NCI-H2171 treated with DMSO at 0.1 percent for 48 hours (cell line): Measurements from ENCODE around the gene SOCS3.
A peak's percentile ranks its signal among the peaks of the same experiment; 100 is the strongest.

Source experiments
- DNase-seq: peaks from one replicate; lab custom pipeline; 2025; lab: John Stamatoyannopoulos, UW

The SOCS3 gene

GRCh38 chr17:78390241-78391050 is 30.6 kb upstream of the SOCS3 start:
- DNase-seq, result peak; percentile 93

- DNase-seq, result no peak
Measured at GRCh38 chr17:78387977-78388941, 28.4 kb upstream of the SOCS3 start.

GRCh38 chr17:78384479-78385175 is 24.8 kb upstream of the SOCS3 start:
- DNase-seq, result no peak

GRCh38 chr17:78383725-78384471 is 24.0 kb upstream of the SOCS3 start:
- DNase-seq, result no peak

GRCh38 chr17:78381601-78382232 is 21.8 kb upstream of the SOCS3 start:
- no peak for DNase-seq

GRCh38 chr17:78380370-78380769 is 20.5 kb upstream of the SOCS3 start:
- no peak for DNase-seq

GRCh38 chr17:78379131-78379491 is 19.2 kb upstream of the SOCS3 start:
- no peak for DNase-seq

GRCh38 chr17:78378225-78379130 is 18.6 kb upstream of the SOCS3 start, which contains the start of gene PGS1:
PGS1 (plus strand) TSS chr17:78378649; CDS start chr17:78378666, 17 bp downstream.
- DNase-seq, result peak; percentile 67

- DNase-seq, result no peak
Measured at GRCh38 chr17:78377858-78378224, 18.0 kb upstream of the SOCS3 start.

- DNase-seq, result no peak
Measured at GRCh38 chr17:78376161-78376560, 16.3 kb upstream of the SOCS3 start.

- DNase-seq, result no peak
Measured at GRCh38 chr17:78375401-78376151, 15.7 kb upstream of the SOCS3 start.

- no peak for DNase-seq
Measured at GRCh38 chr17:78374631-78375274, 14.9 kb upstream of the SOCS3 start.

GRCh38 chr17:78374189-78374588 is 14.3 kb upstream of the SOCS3 start:
- DNase-seq, result no peak

- DNase-seq, result no peak
Measured at GRCh38 chr17:78372841-78373240, 13.0 kb upstream of the SOCS3 start.

GRCh38 chr17:78371056-78371455 is 11.2 kb upstream of the SOCS3 start:
- DNase-seq, result no peak

GRCh38 chr17:78369791-78370381 is 10.0 kb upstream of the SOCS3 start:
- no peak for DNase-seq

- DNase-seq, result peak; percentile 14
Measured at GRCh38 chr17:78368854-78369495, 9.1 kb upstream of the SOCS3 start.

- no peak for DNase-seq
Measured at GRCh38 chr17:78368348-78368747, 8.5 kb upstream of the SOCS3 start.
